ENCODE data around the gene PRKAB2.

PRKAB2 gene

DNA sequence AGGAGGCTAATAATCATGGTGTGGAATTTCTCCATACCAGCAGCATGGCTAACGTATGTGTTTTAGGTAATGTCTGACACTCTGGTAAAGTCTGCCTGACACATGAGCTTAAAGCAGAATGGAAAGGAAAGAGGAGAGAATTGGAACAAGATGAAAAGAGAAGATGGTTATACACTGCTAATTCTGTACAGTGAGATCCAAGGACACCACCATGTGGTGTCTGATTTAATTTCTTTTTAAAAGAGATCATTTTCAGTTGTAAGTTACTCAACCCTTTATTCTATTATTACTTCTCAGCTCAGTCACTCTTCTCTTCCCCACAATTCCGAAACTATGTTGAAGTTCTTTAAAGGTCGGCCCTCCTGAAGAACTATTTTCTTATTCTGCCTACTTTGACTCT lies 15.6 kb downstream of the PRKAB2 start:
- Histone ChIP-seq H3K4me2 (ENCODE audit: low read depth, low read length, poor library complexity, severe bottlenecking) (no peak overlapping the region), H3K36me3 (ENCODE audit: insufficient read depth, low read length) (peaks cover 43% of the 10 kb centered on the region), H3K9ac (ENCODE audit: low read depth, low read length, poor library complexity, severe bottlenecking) (no peak overlapping the region), H3K9me3 (ENCODE audit: insufficient read depth, low read depth, low read length) (no peaks in the 10 kb centered on the region), H2AFZ (ENCODE audit: low read length) (no peak overlapping the region), H3K9me2 (replicated peaks; ENCODE audit: low read depth, low read length) (no peaks in the 10 kb centered on the region), H3K27me3 (ENCODE audit: insufficient read depth, low read length, poor library complexity, severe bottlenecking) (no peaks in the 10 kb centered on the region), H4K20me1 (ENCODE audit: insufficient read depth, low read length, poor library complexity, severe bottlenecking) (no peaks in the 10 kb centered on the region), H3K4me3 (ENCODE audit: low read length, poor library complexity, severe bottlenecking) (no peak overlapping the region), H3K4me1 (ENCODE audit: insufficient read depth, low read length, poor library complexity, severe bottlenecking) (no peaks in the 10 kb centered on the region), H3K79me2 (ENCODE audit: insufficient read depth, low read length) (no peaks in the 10 kb centered on the region), H3F3A (ENCODE audit: low read depth) (no peaks in the 10 kb centered on the region)
- TF ChIP-seq EZH2phosphoT487 (IDR thresholded peaks at IDR 0.05; ENCODE audit: borderline replicate concordance) (no peak), CTCF (conservative IDR thresholded peaks at IDR 0.05; ENCODE audit: low read length) (no peak)

- H3K79me2 ChIP-seq (ENCODE audit: insufficient read depth, low read length) = no peaks in the 10 kb centered on the region
These were observed 19.5 kb downstream of the PRKAB2 start for GRCh38 chr1:147152772-147153171.

GRCh38 chr1:147151244-147151643 lies 21.0 kb downstream of the PRKAB2 start:
- Histone ChIP-seq H3K4me1 (ENCODE audit: insufficient read depth, low read length, poor library complexity, severe bottlenecking) (no peaks in the 10 kb centered on the region), H3K9ac (ENCODE audit: low read depth, low read length, poor library complexity, severe bottlenecking) (no peak overlapping the region)

More at GRCh38 chr1:147152772-147153171, 19.5 kb downstream of the PRKAB2 start:
- H3K4me1 ChIP-seq (ENCODE audit: insufficient read depth, low read length, poor library complexity, severe bottlenecking) = no peaks in the 10 kb centered on the region
- no peaks in the 10 kb centered on the region for H4K20me1 ChIP-seq (ENCODE audit: insufficient read depth, low read length, poor library complexity, severe bottlenecking)
- TF ChIP-seq CTCF (conservative IDR thresholded peaks at IDR 0.05; ENCODE audit: low read length) (no peak), EZH2phosphoT487 (IDR thresholded peaks at IDR 0.05; ENCODE audit: borderline replicate concordance) (no peak)
- no peaks in the 10 kb centered on the region for H3K9me2 ChIP-seq (replicated peaks; ENCODE audit: low read depth, low read length)
- H3F3A ChIP-seq (ENCODE audit: low read depth) = no peaks in the 10 kb centered on the region
- H3K4me2 ChIP-seq (ENCODE audit: low read depth, low read length, poor library complexity, severe bottlenecking) = no peak overlapping the region
- no peaks in the 10 kb centered on the region for H3K27me3 ChIP-seq (ENCODE audit: insufficient read depth, low read length, poor library complexity, severe bottlenecking)
- H3K36me3 ChIP-seq (ENCODE audit: insufficient read depth, low read length) = peaks cover 7% of the 10 kb centered on the region; the same call in 1 of the 2 replicates
- H3K9me3 ChIP-seq (ENCODE audit: insufficient read depth, low read depth, low read length) = no peaks in the 10 kb centered on the region
- no peak overlapping the region for H3K9ac ChIP-seq (ENCODE audit: low read depth, low read length, poor library complexity, severe bottlenecking)
- no peak overlapping the region for H3K4me3 ChIP-seq (ENCODE audit: low read length, poor library complexity, severe bottlenecking)
- H2AFZ ChIP-seq (ENCODE audit: low read length) = no peak overlapping the region

More at GRCh38 chr1:147151244-147151643, 21.0 kb downstream of the PRKAB2 start:
- Histone ChIP-seq H3K27me3 (ENCODE audit: insufficient read depth, low read length, poor library complexity, severe bottlenecking) (no peaks in the 10 kb centered on the region), H4K20me1 (ENCODE audit: insufficient read depth, low read length, poor library complexity, severe bottlenecking) (no peaks in the 10 kb centered on the region), H3F3A (ENCODE audit: low read depth) (no peaks in the 10 kb centered on the region), H3K36me3 (ENCODE audit: insufficient read depth, low read length) (no peaks in the 10 kb centered on the region; the same call in 1 of the 2 replicates), H3K4me2 (ENCODE audit: low read depth, low read length, poor library complexity, severe bottlenecking) (no peak overlapping the region), H2AFZ (ENCODE audit: low read length) (no peak overlapping the region), H3K79me2 (ENCODE audit: insufficient read depth, low read length) (no peaks in the 10 kb centered on the region), H3K9me3 (ENCODE audit: insufficient read depth, low read depth, low read length) (no peaks in the 10 kb centered on the region), H3K9me2 (replicated peaks; ENCODE audit: low read depth, low read length) (no peaks in the 10 kb centered on the region), H3K4me3 (ENCODE audit: low read length, poor library complexity, severe bottlenecking) (no peak overlapping the region)
- TF ChIP-seq CTCF (conservative IDR thresholded peaks at IDR 0.05; ENCODE audit: low read length) = no peak
- no peak for TF ChIP-seq EZH2phosphoT487 (IDR thresholded peaks at IDR 0.05; ENCODE audit: borderline replicate concordance)
